H9 (cell line): Measurements from ENCODE around the gene DPH1. TPM values are rescaled to one million over a fixed set of nuclear protein-coding genes. Genes with fewer than 3 reads are reported as not detected.

Source experiments
- DNase-seq: peaks from one replicate; pipeline ENCODE4 v3.0.0-alpha.2; 2017
- H2AFZ ChIP-seq: one replicate; pipeline ENCODE4 v1.6.1; 2013; ENCODE audit warnings: mild to moderate bottlenecking, low read length, control low read depth, moderate library complexity
- H2AK5ac ChIP-seq: 2 replicates; pipeline ENCODE4 v1.6.1; 2013; ENCODE audit warnings: low read length, control low read depth, mixed read lengths; ENCODE audit not compliant: insufficient read length
- H2BK120ac ChIP-seq: one replicate; pipeline ENCODE4 v1.6.1; 2013; ENCODE audit warnings: low read depth, mild to moderate bottlenecking, low read length, control low read depth, inconsistent platforms; ENCODE audit not compliant: poor library complexity, severe bottlenecking
- H2BK12ac ChIP-seq: 2 replicates; pipeline ENCODE4 v1.6.1; 2013; ENCODE audit warnings: low read length, control low read depth, mixed read lengths, low read depth; ENCODE audit not compliant: insufficient read length
- H2BK15ac ChIP-seq: 2 replicates; pipeline ENCODE4 v1.6.1; 2013; ENCODE audit warnings: low read depth, low read length, control low read depth
- H2BK20ac ChIP-seq: one replicate; pipeline ENCODE4 v1.6.1; 2013; ENCODE audit warnings: low read depth, mild to moderate bottlenecking, low read length, control low read depth, inconsistent platforms; ENCODE audit not compliant: poor library complexity, severe bottlenecking
- H2BK5ac ChIP-seq: 2 replicates; pipeline ENCODE4 v1.6.1; 2013; ENCODE audit warnings: low read length, control low read depth, mixed read lengths; ENCODE audit not compliant: insufficient read length
- H3K14ac ChIP-seq: 2 replicates; pipeline ENCODE4 v1.6.1; 2013; ENCODE audit warnings: low read length, control low read depth; ENCODE audit not compliant: insufficient read depth
- H3K18ac ChIP-seq: 2 replicates; pipeline ENCODE4 v1.6.1; 2013; ENCODE audit warnings: low read depth, mild to moderate bottlenecking, mixed read lengths, low read length, control low read depth; ENCODE audit not compliant: insufficient read length
- H3K23ac ChIP-seq: 2 replicates; pipeline ENCODE4 v1.6.1; 2013; ENCODE audit warnings: low read length, control low read depth, mixed read lengths, low read depth; ENCODE audit not compliant: insufficient read length
- H3K23me2 ChIP-seq: 2 replicates; pipeline ENCODE4 v1.6.1; 2013; ENCODE audit warnings: low read depth, mild to moderate bottlenecking, mixed read lengths, low read length, control low read depth; ENCODE audit not compliant: insufficient read length, poor library complexity, severe bottlenecking
- H3K27ac ChIP-seq: 2 replicates; pipeline ENCODE4 v1.5.1; 2013; ENCODE audit warnings: low read length, control low read depth, mixed read lengths, low read depth; ENCODE audit not compliant: insufficient read length
- H3K27me3 ChIP-seq: 2 replicates; pipeline ENCODE4 v1.6.1; 2013; ENCODE audit warnings: low read length, control low read depth, inconsistent platforms; ENCODE audit not compliant: insufficient read depth
- H3K4ac ChIP-seq: 2 replicates; pipeline ENCODE4 v1.6.1; 2013; ENCODE audit warnings: low read depth, mild to moderate bottlenecking, control low read depth, inconsistent platforms, low read length, moderate library complexity
- H3K4me1 ChIP-seq: 2 replicates; pipeline ENCODE4 v1.6.1; 2013; ENCODE audit warnings: low read length, control low read depth, inconsistent platforms; ENCODE audit not compliant: insufficient read depth
- H3K4me2 ChIP-seq: 2 replicates; pipeline ENCODE4 v1.6.1; 2013; ENCODE audit warnings: low read length, control low read depth, mixed read lengths; ENCODE audit not compliant: insufficient read length, insufficient read depth
- H3K56ac ChIP-seq: 2 replicates; pipeline ENCODE4 v1.6.1; 2013; ENCODE audit warnings: low read depth, mild to moderate bottlenecking, mixed read lengths, low read length, control low read depth; ENCODE audit not compliant: insufficient read length
- H3K79me1 ChIP-seq: 2 replicates; pipeline ENCODE4 v1.6.1; 2013; ENCODE audit warnings: low read depth, mild to moderate bottlenecking, moderate library complexity, low read length, control low read depth, inconsistent platforms; ENCODE audit not compliant: insufficient read depth, poor library complexity, severe bottlenecking
- H3K79me2 ChIP-seq: 2 replicates; pipeline ENCODE4 v1.6.1; 2013; ENCODE audit warnings: low read length, control low read depth, inconsistent platforms; ENCODE audit not compliant: insufficient read depth
- H3K9ac ChIP-seq: 2 replicates; pipeline ENCODE4 v1.6.1; 2013; ENCODE audit warnings: low read length, control low read depth, mixed read lengths; ENCODE audit not compliant: insufficient read length; ENCODE audit errors: extremely low read depth
- H3K9me3 ChIP-seq: one replicate; pipeline ENCODE4 v1.6.1; 2013; ENCODE audit warnings: low read depth, low read length, inconsistent platforms; ENCODE audit not compliant: control insufficient read depth
- H3T11ph ChIP-seq: one replicate; pipeline ENCODE4 v1.6.1; 2013; ENCODE audit warnings: mild to moderate bottlenecking, low read length, control low read depth, inconsistent platforms
- H4K20me1 ChIP-seq: one replicate; pipeline ENCODE4 v1.6.1; 2013; ENCODE audit not compliant: control insufficient read depth, insufficient read length, insufficient read depth
- H4K5ac ChIP-seq: 2 replicates; pipeline ENCODE4 v1.6.1; 2013; ENCODE audit warnings: low read depth, mild to moderate bottlenecking, mixed read lengths, low read length, control low read depth; ENCODE audit not compliant: insufficient read length
- H4K8ac ChIP-seq: replicated peaks from 2 replicates; pipeline ENCODE4 v1.6.1; 2013; ENCODE audit warnings: low read length, control low read depth, mixed read lengths, low read depth; ENCODE audit not compliant: insufficient read length
- H4K91ac ChIP-seq: 2 replicates; pipeline ENCODE4 v1.6.1; 2013; ENCODE audit warnings: low read depth, mild to moderate bottlenecking, moderate library complexity, mixed read lengths, low read length, control low read depth; ENCODE audit not compliant: insufficient read length
- H3K27ac Mint-ChIP-seq, 3 experiments: 2 replicates in 2 of 3; 3 replicates in 1 of 3; pipeline ENCODE4 v1.8.0; 2020 to 2021; ENCODE audit warnings: mixed read lengths in 3 of 3, mild to moderate bottlenecking in 1 of 3, moderate library complexity in 1 of 3
- H3K27me3 Mint-ChIP-seq: 2 replicates; pipeline ENCODE4 v1.8.0; 2021; ENCODE audit warnings: low read depth, mild to moderate bottlenecking, moderate library complexity, mixed read lengths
- H3K36me3 Mint-ChIP-seq, 3 experiments: 2 replicates in 2 of 3; 3 replicates in 1 of 3; pipeline ENCODE4 v1.8.0; 2020 to 2021; ENCODE audit warnings: low read depth in 3 of 3, mixed read lengths in 3 of 3; ENCODE audit not compliant: insufficient read depth in 1 of 3
- H3K4me1 Mint-ChIP-seq, 2 experiments: 2 replicates each; pipeline ENCODE4 v1.8.0; 2020; ENCODE audit warnings: mixed read lengths in 2 of 2
- H3K4me3 Mint-ChIP-seq, 2 experiments: 2 replicates in 1 of 2; 3 replicates in 1 of 2; pipeline ENCODE4 v1.8.0; 2020 to 2021; ENCODE audit warnings: mild to moderate bottlenecking in 2 of 2, mixed read lengths in 2 of 2, moderate library complexity in 1 of 2
- H3K9me3 Mint-ChIP-seq, 2 experiments: 2 replicates in 1 of 2; 3 replicates in 1 of 2; pipeline ENCODE4 v1.8.0; 2020; ENCODE audit warnings: mild to moderate bottlenecking in 2 of 2, mixed read lengths in 2 of 2, moderate library complexity in 1 of 2
- WGBS: extraction: QIAGEN DNeasy Blood & Tissue Kit; methylation state at CpG from one replicate; pipeline ENCODE4 v1.1.7; 2013; ENCODE audit warnings: missing lambda C conversion rate, low lambda C conversion rate, mixed read lengths; ENCODE audit not compliant: insufficient read length; ENCODE audit errors: extremely low coverage; 5-methylcytosine and 5-hydroxymethylcytosine counted together
- total RNA-seq: library from RNA; stranded (reverse); gene quantifications from 2 replicates; pipeline ENCODE4 v1.2.1, GENCODE V29; 2021
- TF ChIP-seq, protein P1 (sequence below): fragments of 200-600 bp; sonication (generic); conservative IDR thresholded peaks from 3 replicates; pipeline ENCODE4 v1.8.0; 2021; ENCODE audit warnings: antibody characterized with exemption, mild to moderate bottlenecking

The DPH1 gene
- total RNA-seq, 1 experiment from 2014 or later: 27.5 TPM

DNA sequence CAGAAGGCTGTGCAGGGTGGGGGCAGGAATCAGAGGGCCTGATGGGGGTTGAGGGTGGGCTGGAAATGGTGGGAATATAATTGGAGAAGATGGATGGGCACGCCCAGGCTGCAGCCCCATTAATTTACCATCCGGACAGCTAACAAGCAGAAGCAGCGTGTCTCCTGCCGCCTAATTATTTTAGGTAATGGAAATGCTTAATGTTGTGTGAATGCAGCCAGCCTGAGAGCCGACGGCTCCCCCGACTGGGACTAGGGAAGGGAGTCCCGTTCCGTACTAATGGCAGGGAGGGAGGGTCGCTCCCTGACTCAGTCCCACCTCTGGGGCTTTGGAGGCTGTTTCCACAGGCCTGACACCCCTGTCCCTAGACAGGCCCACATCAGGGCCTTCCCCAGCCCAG, 7.2 kb downstream of the DPH1 start:
- Histone ChIP-seq H2BK120ac (no peak overlapping the region), H3K14ac (no peak overlapping the region), H3K23ac (no peak overlapping the region), H3K23me2 (peaks cover 6% of the 10 kb centered on the region), H3K4ac (no peak overlapping the region), H2AK5ac (no peak overlapping the region), H4K5ac (no peak overlapping the region), H3T11ph (no peak overlapping the region), H2BK5ac (no peak overlapping the region), H3K4me1 (no peaks in the 10 kb centered on the region), H2BK12ac (no peak overlapping the region), H3K9ac (no peak overlapping the region), H2BK20ac (no peak overlapping the region), H4K20me1 (no peaks in the 10 kb centered on the region), H3K79me1 (no peaks in the 10 kb centered on the region), H2AFZ (no peak overlapping the region), H3K27ac (no peak overlapping the region), H3K18ac (no peak overlapping the region), H3K9me3 (no peaks in the 10 kb centered on the region), H3K27me3 (no peaks in the 10 kb centered on the region), H3K56ac (no peak overlapping the region), H3K4me2 (no peak overlapping the region), H4K91ac (no peak overlapping the region), H4K8ac (no peak overlapping the region), H2BK15ac (no peak overlapping the region), H3K79me2 (no peaks in the 10 kb centered on the region)
- Mint-ChIP-seq H3K36me3 (peaks cover 0 to 13% (median 11%) of the 10 kb centered on the region in 3 experiments; a peak in 6 of 7 replicates), H3K9me3 (no peaks in the 10 kb centered on the region; a peak in 1 of 5 replicates), H3K27ac (no peak overlapping the region; a peak in 1 of 7 replicates), H3K4me3 (no peak overlapping the region), H3K27me3 (no peaks in the 10 kb centered on the region), H3K4me1 (peaks cover 2 to 28% of the 10 kb centered on the region in 2 experiments)
- DNase-seq: no peak
- WGBS: no CpG with 5 or more reads among the region's 10 CpGs
- TF ChIP-seq, protein P1, sequence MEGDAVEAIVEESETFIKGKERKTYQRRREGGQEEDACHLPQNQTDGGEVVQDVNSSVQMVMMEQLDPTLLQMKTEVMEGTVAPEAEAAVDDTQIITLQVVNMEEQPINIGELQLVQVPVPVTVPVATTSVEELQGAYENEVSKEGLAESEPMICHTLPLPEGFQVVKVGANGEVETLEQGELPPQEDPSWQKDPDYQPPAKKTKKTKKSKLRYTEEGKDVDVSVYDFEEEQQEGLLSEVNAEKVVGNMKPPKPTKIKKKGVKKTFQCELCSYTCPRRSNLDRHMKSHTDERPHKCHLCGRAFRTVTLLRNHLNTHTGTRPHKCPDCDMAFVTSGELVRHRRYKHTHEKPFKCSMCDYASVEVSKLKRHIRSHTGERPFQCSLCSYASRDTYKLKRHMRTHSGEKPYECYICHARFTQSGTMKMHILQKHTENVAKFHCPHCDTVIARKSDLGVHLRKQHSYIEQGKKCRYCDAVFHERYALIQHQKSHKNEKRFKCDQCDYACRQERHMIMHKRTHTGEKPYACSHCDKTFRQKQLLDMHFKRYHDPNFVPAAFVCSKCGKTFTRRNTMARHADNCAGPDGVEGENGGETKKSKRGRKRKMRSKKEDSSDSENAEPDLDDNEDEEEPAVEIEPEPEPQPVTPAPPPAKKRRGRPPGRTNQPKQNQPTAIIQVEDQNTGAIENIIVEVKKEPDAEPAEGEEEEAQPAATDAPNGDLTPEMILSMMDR: no peak
